ENCODE data around the gene GNL3L. TPM values are rescaled to one million over a fixed set of nuclear protein-coding genes. Genes with fewer than 3 reads are reported as not detected.
"Not testable (repeated sequence)": the region's sequence is repeated elsewhere in the genome, so short reads cannot be mapped to it uniquely, and the experiment has no call there.

Gene GNL3L
- total RNA-seq, 4 donors from 2014 or later: 20.9 to 34.4 (median 24.2) TPM

DNA sequence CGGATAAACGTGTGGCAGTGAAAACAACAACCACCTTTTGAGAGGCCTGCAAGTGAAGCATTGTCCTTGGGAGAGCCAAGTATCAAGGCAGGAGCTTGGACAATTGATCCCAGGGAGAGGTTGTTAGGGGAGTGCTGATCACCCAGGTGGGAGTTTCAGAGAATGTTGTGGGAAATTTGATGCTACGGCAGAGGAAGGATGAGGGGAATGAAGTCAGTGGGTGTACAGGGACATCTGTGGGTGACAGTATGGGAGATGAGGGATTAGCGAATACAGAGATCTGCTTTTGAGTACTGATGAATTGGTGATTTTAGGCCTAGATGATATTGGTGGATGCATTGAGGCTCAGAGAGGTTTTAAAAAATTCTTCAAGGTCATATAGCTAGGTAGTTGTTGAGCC lies 4.3 kb downstream of the GNL3L start:
- Histone ChIP-seq H3K4me3 (no peak overlapping the region), H3K27me3 (no peaks in the 10 kb centered on the region), H3K27ac (no peak overlapping the region), H3K4me1 (peaks cover 0 to 19% (median 0%) of the 10 kb centered on the region in 3 donors), H3K9me3 (no peaks in the 10 kb centered on the region), H3K36me3 (peaks cover 0 to 20% of the 10 kb centered on the region in 2 donors)
- WGBS, 2 donors (ENCODE audit: low coverage in 1 of 2): 76 to 93% methylated on average over 2 to 3 of the region's 4 CpGs
- ATAC-seq: no peak
- no peak for TF ChIP-seq EP300 (IDR thresholded peaks at IDR 0.05)

DNA sequence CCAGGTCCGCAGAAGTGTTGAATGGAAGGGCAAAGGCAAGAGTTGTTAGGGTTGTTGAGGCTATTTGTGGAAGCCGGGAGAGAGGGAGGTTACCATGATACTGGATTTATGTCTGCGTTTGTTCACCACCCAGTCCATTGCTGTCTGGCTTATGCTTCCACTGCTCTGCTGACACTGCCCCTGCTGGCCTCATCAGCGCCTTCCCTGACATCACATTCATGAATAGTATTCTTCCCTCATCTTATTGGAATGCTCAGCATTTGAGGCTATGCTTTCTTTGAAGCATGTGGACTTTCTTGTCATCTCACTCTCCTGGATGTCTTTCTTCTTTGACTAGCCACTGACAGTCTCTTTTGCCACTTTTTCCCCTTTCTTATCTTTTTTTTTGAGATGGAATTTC lies 10.3 kb downstream of the GNL3L start:
- no peak for TF ChIP-seq POLR2A (IDR thresholded peaks at IDR 0.05)
- TF ChIP-seq, protein P1, sequence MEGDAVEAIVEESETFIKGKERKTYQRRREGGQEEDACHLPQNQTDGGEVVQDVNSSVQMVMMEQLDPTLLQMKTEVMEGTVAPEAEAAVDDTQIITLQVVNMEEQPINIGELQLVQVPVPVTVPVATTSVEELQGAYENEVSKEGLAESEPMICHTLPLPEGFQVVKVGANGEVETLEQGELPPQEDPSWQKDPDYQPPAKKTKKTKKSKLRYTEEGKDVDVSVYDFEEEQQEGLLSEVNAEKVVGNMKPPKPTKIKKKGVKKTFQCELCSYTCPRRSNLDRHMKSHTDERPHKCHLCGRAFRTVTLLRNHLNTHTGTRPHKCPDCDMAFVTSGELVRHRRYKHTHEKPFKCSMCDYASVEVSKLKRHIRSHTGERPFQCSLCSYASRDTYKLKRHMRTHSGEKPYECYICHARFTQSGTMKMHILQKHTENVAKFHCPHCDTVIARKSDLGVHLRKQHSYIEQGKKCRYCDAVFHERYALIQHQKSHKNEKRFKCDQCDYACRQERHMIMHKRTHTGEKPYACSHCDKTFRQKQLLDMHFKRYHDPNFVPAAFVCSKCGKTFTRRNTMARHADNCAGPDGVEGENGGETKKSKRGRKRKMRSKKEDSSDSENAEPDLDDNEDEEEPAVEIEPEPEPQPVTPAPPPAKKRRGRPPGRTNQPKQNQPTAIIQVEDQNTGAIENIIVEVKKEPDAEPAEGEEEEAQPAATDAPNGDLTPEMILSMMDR (IDR thresholded peaks at IDR 0.05): no peak
- no peak for TF ChIP-seq EP300 (IDR thresholded peaks at IDR 0.05)
- TF ChIP-seq POLR2AphosphoS5 (IDR thresholded peaks at IDR 0.05): no peak
- H3K27ac ChIP-seq: no peak overlapping the region
- no peaks in the 10 kb centered on the region for H3K4me1 ChIP-seq
- no peak overlapping the region for H3K4me3 ChIP-seq
- H3K36me3 ChIP-seq: peaks cover 0 to 77% of the 10 kb centered on the region in 2 donors
- 58 to 84% methylated on average over 3 of the region's 4 CpGs for WGBS, 2 donors (ENCODE audit: low coverage in 1 of 2)
- H3K9me3 ChIP-seq: no peaks in the 10 kb centered on the region
- no peak for ATAC-seq
- no peaks in the 10 kb centered on the region for H3K27me3 ChIP-seq

DNA sequence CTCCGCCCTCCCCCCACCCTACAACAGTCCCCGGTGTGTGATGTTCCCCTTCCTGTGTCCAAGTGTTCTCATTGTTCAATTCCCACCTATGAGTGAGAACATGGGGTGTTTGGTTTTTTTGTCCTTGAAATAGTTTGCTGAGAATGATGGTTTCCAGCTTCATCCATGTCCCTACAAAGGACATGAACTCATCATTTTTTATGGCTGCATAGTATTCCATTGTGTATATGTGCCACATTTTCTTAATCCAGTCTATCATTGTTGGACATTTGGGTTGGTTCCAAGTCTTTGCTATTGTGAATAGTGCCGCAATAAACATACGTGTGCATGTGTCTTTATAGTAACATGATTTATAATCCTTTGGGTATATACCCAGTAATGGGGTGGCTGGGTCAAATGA lies 12.2 kb downstream of the GNL3L start:
- no CpG with 5 or more reads among the region's 4 CpGs for WGBS, 2 donors (ENCODE audit: low coverage in 1 of 2)
- H3K36me3 ChIP-seq: peaks cover 0 to 93% of the 10 kb centered on the region in 2 donors
- not testable (repeated sequence) for H3K4me1 ChIP-seq, H3K9me3 ChIP-seq, H3K27ac ChIP-seq, H3K4me3 ChIP-seq, H3K27me3 ChIP-seq, ATAC-seq

DNA sequence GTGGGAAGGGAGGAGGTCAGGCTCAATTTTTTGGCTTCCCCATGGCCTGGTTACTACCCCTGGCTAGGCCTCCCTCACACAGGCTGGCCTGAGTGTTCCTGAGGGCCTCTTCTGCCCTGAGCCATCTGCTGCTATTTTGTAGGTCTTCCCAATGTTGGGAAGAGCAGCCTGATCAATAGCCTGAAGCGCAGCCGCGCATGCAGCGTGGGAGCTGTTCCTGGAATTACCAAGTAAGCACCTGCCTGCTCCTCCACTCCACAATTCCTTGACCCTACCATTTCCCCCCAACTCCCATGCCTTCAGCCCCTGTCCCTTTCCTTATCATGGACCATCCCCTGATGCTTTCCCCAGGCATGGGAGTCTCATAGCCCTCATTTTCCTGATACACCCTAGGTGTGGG lies 20.8 kb downstream of the GNL3L start:
- no peak for ATAC-seq
- Histone ChIP-seq H3K4me1 (no peaks in the 10 kb centered on the region), H3K4me3 (no peak overlapping the region), H3K27me3 (no peaks in the 10 kb centered on the region), H3K36me3 (peaks cover 0 to 96% of the 10 kb centered on the region in 2 donors), H3K9me3 (no peaks in the 10 kb centered on the region), H3K27ac (no peak overlapping the region)
- TF ChIP-seq, protein P1 (IDR thresholded peaks at IDR 0.05): no peak
- no peak for TF ChIP-seq EP300 (IDR thresholded peaks at IDR 0.05)
- no peak for TF ChIP-seq POLR2AphosphoS5 (IDR thresholded peaks at IDR 0.05)
- no peak for TF ChIP-seq POLR2A (IDR thresholded peaks at IDR 0.05)
- 100% methylated on average over 4 of the region's 4 CpGs; no CpG with 5 or more reads in 1 of the 2 donors for WGBS, 2 donors (ENCODE audit: low coverage in 1 of 2)

DNA sequence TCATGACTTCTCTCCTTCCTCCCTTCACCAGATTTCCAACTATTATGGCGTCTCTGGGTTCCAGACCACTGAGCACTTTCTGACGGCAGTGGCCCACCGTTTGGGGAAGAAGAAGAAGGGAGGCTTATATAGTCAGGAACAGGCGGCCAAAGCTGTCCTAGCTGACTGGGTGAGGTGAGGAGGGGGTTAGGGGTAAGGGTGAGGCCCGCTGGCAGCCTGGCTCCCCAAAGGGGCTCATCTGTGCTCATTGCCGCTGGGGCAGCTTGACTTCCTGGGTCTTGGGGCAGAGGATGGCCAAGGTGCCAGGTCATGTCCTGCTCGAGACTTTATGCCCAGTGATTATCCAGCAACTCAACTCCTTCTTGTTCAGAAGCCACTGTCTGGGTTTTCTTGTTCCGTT lies 21.8 kb downstream of the GNL3L start:
- no peaks in the 10 kb centered on the region for H3K27me3 ChIP-seq
- 90 to 100% methylated on average over 1 to 4 of the region's 8 CpGs for WGBS, 2 donors (ENCODE audit: low coverage in 1 of 2)
- no peak overlapping the region for H3K27ac ChIP-seq
- ATAC-seq: no peak
- H3K4me3 ChIP-seq: no peak overlapping the region
- no peaks in the 10 kb centered on the region for H3K4me1 ChIP-seq
- no peak for TF ChIP-seq EP300 (IDR thresholded peaks at IDR 0.05)
- no peak for TF ChIP-seq POLR2AphosphoS5 (IDR thresholded peaks at IDR 0.05)
- TF ChIP-seq, protein P1 (IDR thresholded peaks at IDR 0.05): no peak
- TF ChIP-seq POLR2A (IDR thresholded peaks at IDR 0.05): no peak
- H3K36me3 ChIP-seq: peaks cover 0 to 96% of the 10 kb centered on the region in 2 donors
- no peaks in the 10 kb centered on the region for H3K9me3 ChIP-seq

DNA sequence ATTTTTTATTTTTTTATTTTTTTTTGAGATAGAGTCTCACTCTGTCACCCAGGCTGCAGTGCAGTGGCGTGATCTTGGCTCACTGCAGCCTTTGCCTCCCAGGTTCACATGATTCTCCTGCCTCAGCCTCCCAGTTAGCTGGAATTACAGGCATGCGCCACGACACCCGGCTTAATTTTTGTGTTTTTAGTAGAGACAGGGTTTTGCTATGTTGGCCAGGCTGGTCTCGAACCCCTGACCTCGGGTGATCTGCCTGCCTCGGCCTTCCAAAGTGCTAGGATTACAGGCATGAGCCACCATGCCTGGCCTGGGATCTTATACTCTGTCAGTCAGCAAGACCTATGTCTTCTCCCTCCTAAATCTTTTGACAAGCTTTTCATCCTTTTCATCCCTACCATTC lies 25.0 kb downstream of the GNL3L start:
- WGBS, 2 donors (ENCODE audit: low coverage in 1 of 2): 71 to 93% methylated on average over 3 of the region's 7 CpGs
- peaks cover 0 to 96% of the 10 kb centered on the region in 2 donors for H3K36me3 ChIP-seq

More for the DNA sequence above, 25.0 kb downstream of the GNL3L start:
- ATAC-seq, H3K4me1 ChIP-seq, H3K4me3 ChIP-seq, H3K9me3 ChIP-seq, H3K27ac ChIP-seq, H3K27me3 ChIP-seq: not testable (repeated sequence)

All from gastroesophageal sphincter (tissue), 4 donors.